Sigmoid colon (tissue), 7 donors: Measurements from ENCODE around the gene RRP9. TPM values are rescaled to one million over a fixed set of nuclear protein-coding genes. Genes with fewer than 3 reads are reported as not detected.

ENCODE experiments used
- DNase-seq: peaks from one replicate; pipeline ENCODE4 v3.0.0-alpha.2; 2019
- H3K27ac ChIP-seq, 4 donors: fragments of 200-600 bp; sonication (generic); one replicate each; pipeline ENCODE4 v1.5.1; 2016 to 2019; ENCODE audit warnings: mild to moderate bottlenecking in 1 of 4
- H3K27me3 ChIP-seq, 3 donors: fragments of 200-600 bp; sonication (generic); one replicate each; pipeline ENCODE4 v1.5.1; 2019; ENCODE audit warnings: mild to moderate bottlenecking in 1 of 3
- H3K36me3 ChIP-seq, 4 donors: fragments of 200-600 bp; sonication (generic); one replicate each; pipeline ENCODE4 v1.5.1; 2016 to 2019
- H3K4me1 ChIP-seq, 4 donors: fragments of 200-600 bp; sonication (generic); one replicate each; pipeline ENCODE4 v1.5.1; 2017 to 2019
- H3K4me3 ChIP-seq, 4 donors: fragments of 200-600 bp; sonication (generic); one replicate each; pipeline ENCODE4 v1.5.1; 2017 to 2019; ENCODE audit warnings: mild to moderate bottlenecking in 2 of 4, moderate library complexity in 1 of 4
- H3K9me3 ChIP-seq, 4 donors: fragments of 200-600 bp in 3 of 4; sonication (generic) in 3 of 4; one replicate each; pipeline versions ENCODE4 v1.5.1 to v1.6.1; 2013 to 2019
- CTCF ChIP-seq, 4 experiments: fragments of 450-650 bp in 3 of 4; fragments of 200-600 bp in 1 of 4; IDR thresholded peaks; one replicate each; pipeline ENCODE4 v1.5.1; 2016 to 2019; ENCODE audit warnings: antibody characterized with exemption in 4 of 4, mild to moderate bottlenecking in 3 of 4, moderate library complexity in 2 of 4
- EP300 ChIP-seq, 4 donors: sonication (generic); formaldehyde crosslinking; IDR thresholded peaks; one replicate each; pipeline ENCODE4 v1.6.1; 2017; ENCODE audit warnings: antibody characterized with exemption in 4 of 4
- POLR2A ChIP-seq, 2 donors: fragments of 450-650 bp; IDR thresholded peaks; one replicate each; pipeline ENCODE4 v1.6.1; 2016; ENCODE audit warnings: antibody characterized with exemption in 2 of 2, mild to moderate bottlenecking in 2 of 2, moderate library complexity in 2 of 2
- POLR2AphosphoS5 ChIP-seq, 4 donors: sonication (generic); formaldehyde crosslinking; IDR thresholded peaks; one replicate each; pipeline ENCODE4 v1.6.1; 2017; ENCODE audit warnings: antibody characterized with exemption in 4 of 4
- WGBS, 2 donors: extraction: QIAGEN DNeasy Blood & Tissue Kit; methylation state at CpG; one replicate each; pipeline ENCODE4 v1.1.7; 2013; 5-methylcytosine and 5-hydroxymethylcytosine counted together
- intact Hi-C: fragments of 100-400 bp; cut with DNase I; formaldehyde crosslinking; loops from one replicate; pipeline ENCODE4 v1.15.1; 2023
- polyA plus RNA-seq, 3 donors: library from polyadenylated mRNA; stranded (reverse); fragments of 200-250 nt; gene quantifications; one replicate each; pipeline ENCODE4 v1.2.3, GENCODE V29; 2013
- total RNA-seq, 4 donors: library from RNA; depleted of rRNA; stranded (reverse); fragments of >200 nt; gene quantifications; one replicate each; pipeline ENCODE4 v1.1.0, GENCODE V29; 2016
- donor health status: healthy with polysubstance abuse.
- donor health status: Bipolar disorder and iron deficiency.
- donor health status: healthy.

Gene RRP9
- total and polyA plus RNA-seq, 7 donors: 6.4 to 29.0 (median 12.5) TPM

DNA sequence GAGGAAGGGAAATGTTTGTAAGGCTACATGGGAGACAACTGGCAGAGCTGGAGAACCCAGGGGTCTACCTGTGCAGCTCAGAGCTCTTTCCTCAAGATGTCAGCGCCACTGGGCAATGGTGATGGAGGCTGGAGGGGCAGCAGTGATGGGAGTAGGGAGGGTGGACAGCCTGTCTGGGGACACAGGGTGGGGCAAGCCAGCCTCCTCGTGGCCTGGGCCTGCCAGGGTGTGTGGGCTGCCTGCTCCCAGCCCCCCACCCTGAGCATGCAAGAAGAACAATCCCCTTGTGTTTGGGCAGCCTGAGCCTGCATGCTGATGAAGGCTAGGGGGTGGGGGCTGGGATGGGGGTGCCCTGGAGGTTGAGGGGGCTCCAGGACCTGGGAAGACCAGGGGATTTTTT is 24.3 kb upstream of the RRP9 start:
- H3K27ac ChIP-seq: peak overlapping the region; percentile 92 to 99 (median 94)
- no peak for DNase-seq
- TF ChIP-seq EP300 (IDR thresholded peaks at IDR 0.05) (no peak), POLR2AphosphoS5 (IDR thresholded peaks at IDR 0.05) (no peak), POLR2A (IDR thresholded peaks at IDR 0.05) (no peak), CTCF (IDR thresholded peaks at IDR 0.05) (no peak)
- no peaks in the 10 kb centered on the region for H3K9me3 ChIP-seq
- no peaks in the 10 kb centered on the region for H3K27me3 ChIP-seq
- intact Hi-C loops: loop anchor here (10.0 kb wide), 1 partner anchor 571 kb away; the partner anchor contains the start of gene RBM15B
- H3K4me1 ChIP-seq: peaks cover 0 to 56% (median 42%) of the 10 kb centered on the region in 4 donors
- WGBS, 2 donors: 80 to 92% methylated on average over 2 of the region's 2 CpGs
- H3K36me3 ChIP-seq: peaks cover 0 to 2% (median 0%) of the 10 kb centered on the region in 4 donors
- H3K4me3 ChIP-seq: peak overlapping the region in 3 of 4 donors; percentile 74 to 95 (median 87)

DNA sequence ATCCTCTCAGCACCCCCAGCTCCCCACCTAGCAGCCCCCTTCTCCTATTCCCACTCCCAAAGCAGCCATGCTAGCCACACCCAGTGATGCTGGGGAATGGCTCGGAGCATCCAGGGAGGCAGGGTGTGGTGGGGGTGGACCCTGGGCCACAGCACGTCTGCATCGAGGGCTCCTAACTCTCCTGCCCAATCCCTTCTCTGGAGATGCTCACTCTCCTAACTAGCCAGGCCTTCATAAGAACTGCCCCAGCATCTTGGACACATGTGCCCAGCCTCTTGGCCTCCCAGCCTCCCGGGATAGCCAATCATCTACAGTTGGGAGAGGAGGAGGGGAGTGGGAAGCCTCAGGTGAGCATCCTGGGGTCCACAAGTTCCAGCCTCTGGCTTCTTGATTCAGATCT is 22.8 kb upstream of the RRP9 start:
- H3K36me3 ChIP-seq: peaks cover 0 to 14% (median 7%) of the 10 kb centered on the region in 4 donors
- H3K27me3 ChIP-seq: no peaks in the 10 kb centered on the region
- no peak overlapping the region for H3K4me3 ChIP-seq
- DNase-seq: no peak
- H3K27ac ChIP-seq: peak overlapping the region in 1 of 4 donors; percentile 31
- 73 to 74% methylated on average over 4 of the region's 4 CpGs for WGBS, 2 donors
- H3K9me3 ChIP-seq: no peaks in the 10 kb centered on the region
- TF ChIP-seq CTCF (IDR thresholded peaks at IDR 0.05) (no peak), EP300 (IDR thresholded peaks at IDR 0.05) (no peak), POLR2A (IDR thresholded peaks at IDR 0.05) (no peak), POLR2AphosphoS5 (IDR thresholded peaks at IDR 0.05) (no peak)
- intact Hi-C loops: loop anchor here (10.0 kb wide), 1 partner anchor 570 kb away; the partner anchor contains the start of gene RBM15B
- H3K4me1 ChIP-seq: peaks cover 0 to 56% (median 42%) of the 10 kb centered on the region in 4 donors

DNA sequence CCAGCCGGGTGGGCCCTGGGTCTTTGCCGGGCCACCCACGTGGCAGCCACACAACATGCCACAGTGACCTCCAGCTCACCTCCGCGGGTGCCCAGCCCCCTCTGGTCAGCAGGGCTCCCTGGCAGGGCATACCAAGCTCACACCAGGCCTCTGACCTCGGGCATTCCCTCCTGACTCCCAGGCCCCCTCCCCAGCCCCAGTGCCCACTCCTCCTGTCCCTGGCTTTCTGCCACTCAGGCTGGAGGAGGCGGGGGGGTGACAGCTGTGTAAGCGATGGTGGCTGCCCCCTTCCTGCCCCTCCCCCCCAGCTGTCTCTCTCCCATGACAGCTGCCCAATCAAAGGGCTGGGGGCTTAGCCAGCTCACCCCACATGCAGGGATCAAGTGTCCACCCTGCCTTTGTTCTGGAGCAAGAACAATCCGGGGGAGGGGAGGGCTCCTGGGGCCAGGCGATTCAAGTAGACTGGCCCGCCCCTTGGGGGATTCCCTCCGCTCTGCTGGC is 22.3 kb upstream of the RRP9 start:
- no peaks in the 10 kb centered on the region for H3K27me3 ChIP-seq

DNA sequence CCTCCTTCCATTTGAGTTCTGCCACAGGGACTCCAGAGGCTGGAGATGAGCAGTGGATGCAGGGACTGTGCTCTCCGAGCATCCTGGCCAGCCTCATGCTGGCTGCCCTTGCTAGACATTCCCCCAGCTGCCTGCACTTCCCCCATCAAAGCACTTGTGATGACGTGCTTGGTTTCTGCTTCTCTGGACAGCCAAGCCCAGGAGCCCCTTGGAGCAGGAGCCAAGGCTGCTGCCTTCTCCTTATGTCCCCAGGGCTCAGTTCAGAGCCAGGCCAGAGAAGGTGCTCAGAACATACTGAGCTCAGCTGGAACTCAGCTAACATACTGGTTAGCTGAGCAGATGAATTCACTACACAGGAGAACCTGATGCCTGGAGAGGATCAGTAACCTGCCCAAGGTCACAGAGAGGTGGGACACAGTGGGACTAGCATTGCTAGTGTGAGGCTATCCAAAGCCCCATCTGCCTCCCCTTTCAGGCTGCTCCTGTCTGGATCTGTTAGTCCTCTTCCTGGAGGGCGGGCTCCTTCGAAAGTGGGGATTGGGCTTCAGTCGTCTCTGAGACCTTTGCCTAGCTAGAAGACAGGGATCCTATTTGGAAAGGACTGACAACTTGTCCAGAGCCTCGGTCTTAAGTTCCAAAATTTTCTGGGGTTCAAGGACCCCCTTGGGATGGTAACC is 21.3 kb upstream of the RRP9 start:
- H3K36me3 ChIP-seq: peaks cover 0 to 29% (median 7%) of the 10 kb centered on the region in 4 donors
- no peaks in the 10 kb centered on the region for H3K27me3 ChIP-seq
- intact Hi-C loops: loop anchor here (10.0 kb wide), 1 partner anchor 568 kb away; the partner anchor contains the start of gene RBM15B
- TF ChIP-seq POLR2A (IDR thresholded peaks at IDR 0.05) (no peak), POLR2AphosphoS5 (IDR thresholded peaks at IDR 0.05) (peak in 1 of 4 donors; percentile 11)
- no peak for DNase-seq
- no peaks in the 10 kb centered on the region for H3K9me3 ChIP-seq
- peaks cover 0 to 44% (median 35%) of the 10 kb centered on the region in 4 donors for H3K4me1 ChIP-seq
- WGBS, 2 donors: 82 to 88% methylated on average over 6 of the region's 6 CpGs
- no peak overlapping the region for H3K4me3 ChIP-seq
- peak overlapping the region in 2 of 4 donors; percentile 37 to 43 for H3K27ac ChIP-seq

More for the DNA sequence above, 22.3 kb upstream of the RRP9 start:
- Histone ChIP-seq H3K4me1 (peaks cover 0 to 54% (median 42%) of the 10 kb centered on the region in 4 donors), H3K9me3 (no peaks in the 10 kb centered on the region), H3K27ac (peak overlapping the region in 3 of 4 donors; percentile 12 to 37 (median 31)), H3K4me3 (no peak overlapping the region), H3K36me3 (peaks cover 0 to 19% (median 7%) of the 10 kb centered on the region in 4 donors)
- TF ChIP-seq POLR2A (IDR thresholded peaks at IDR 0.05) (no peak), EP300 (IDR thresholded peaks at IDR 0.05) (no peak), CTCF (IDR thresholded peaks at IDR 0.05) (no peak), POLR2AphosphoS5 (IDR thresholded peaks at IDR 0.05) (no peak)
- 81 to 84% methylated on average over 12 of the region's 12 CpGs for WGBS, 2 donors
- no peak for DNase-seq
- intact Hi-C loops: loop anchor here (10.0 kb wide), 1 partner anchor 569 kb away; the partner anchor contains the start of gene RBM15B
